ENCODE results near the gene DDX24.

- no peak for TF ChIP-seq CTCF (IDR thresholded peaks at IDR 0.05; ENCODE audit: low read depth, low read length, poor library complexity, severe bottlenecking)
- TF ChIP-seq EZH2phosphoT487 (IDR thresholded peaks at IDR 0.05; ENCODE audit: borderline replicate concordance, low read length), result no peak
Observed at GRCh38 chr14:94048691-94049624, 32.0 kb downstream of the DDX24 start.

Measured in DOHH2 (cell line).